Measurements from ENCODE around the gene OR6B1.

OR6B1 gene

GRCh38 chr7:144000020-144000419, at the start of gene OR6B1:
TSS of gene OR6B1 (plus strand) at chr7:144000320. CDS start at chr7:144003997, 3,677 bp downstream.
- DNase-seq = no peak

DNA sequence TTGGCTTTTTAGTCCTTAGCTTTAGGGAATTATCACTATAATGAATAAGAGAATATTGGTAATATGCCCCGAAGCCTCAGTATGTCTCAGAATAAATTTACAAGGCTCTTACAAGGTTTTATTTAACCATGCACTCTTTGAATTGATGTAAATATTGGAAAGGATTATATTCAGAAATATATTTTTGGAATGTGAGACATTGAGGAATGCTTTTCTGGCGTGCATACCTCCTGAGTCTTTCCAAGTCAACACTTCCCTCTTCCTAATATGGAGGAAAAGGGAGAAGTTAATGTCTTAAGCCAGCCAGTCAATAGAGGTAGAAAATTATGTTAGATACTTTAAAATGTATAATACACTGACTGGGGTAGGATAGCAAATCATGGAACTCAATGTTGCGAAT, 46.7 kb upstream of the OR6B1 start:
- DNase-seq = no peak

DNA sequence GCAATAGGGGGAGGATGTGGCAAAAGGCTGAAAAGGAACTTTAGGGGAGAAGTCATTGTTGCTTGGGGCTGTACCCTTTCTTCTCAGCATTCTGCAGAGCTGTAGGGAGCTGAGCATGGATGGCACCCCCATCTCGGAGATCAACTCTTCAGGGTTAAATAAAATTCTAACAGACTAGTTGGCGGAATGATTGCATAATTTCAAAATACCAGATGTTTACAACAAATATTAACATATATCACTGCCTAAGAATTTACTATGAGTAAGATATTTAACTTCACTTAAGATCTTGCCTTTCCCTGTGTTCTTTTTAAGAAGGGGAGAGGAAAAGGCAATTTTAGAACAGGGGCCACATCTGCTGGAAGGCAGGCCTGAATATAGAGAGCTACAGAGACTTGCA, 46.0 kb upstream of the OR6B1 start:
- no peak for DNase-seq

DNA sequence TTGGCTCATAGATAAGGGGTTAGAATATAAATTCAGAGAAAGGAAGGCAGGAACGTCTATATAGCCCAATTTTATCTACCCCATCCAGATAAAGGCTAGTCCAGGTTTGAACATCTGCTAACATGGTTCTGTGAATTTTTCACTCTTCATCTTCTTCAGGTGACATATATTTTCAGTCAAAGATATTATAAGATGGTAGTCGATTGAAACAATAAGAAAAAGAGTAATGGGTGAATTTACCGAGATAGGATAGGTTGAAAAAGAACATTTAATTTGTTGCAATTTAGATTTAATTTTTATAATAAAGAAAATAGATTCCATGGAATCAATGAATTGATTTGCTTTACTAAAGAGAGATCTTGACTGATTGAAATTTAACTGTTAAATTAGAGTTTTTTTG, 45.6 kb upstream of the OR6B1 start, which contains the start of gene OR2F1:
Gene OR2F1 (plus strand): TSS at position 301 of the 400 bp plus-strand sequence. CDS start 5,127 bp downstream, outside the sequence.
- no peak for DNase-seq

DNA sequence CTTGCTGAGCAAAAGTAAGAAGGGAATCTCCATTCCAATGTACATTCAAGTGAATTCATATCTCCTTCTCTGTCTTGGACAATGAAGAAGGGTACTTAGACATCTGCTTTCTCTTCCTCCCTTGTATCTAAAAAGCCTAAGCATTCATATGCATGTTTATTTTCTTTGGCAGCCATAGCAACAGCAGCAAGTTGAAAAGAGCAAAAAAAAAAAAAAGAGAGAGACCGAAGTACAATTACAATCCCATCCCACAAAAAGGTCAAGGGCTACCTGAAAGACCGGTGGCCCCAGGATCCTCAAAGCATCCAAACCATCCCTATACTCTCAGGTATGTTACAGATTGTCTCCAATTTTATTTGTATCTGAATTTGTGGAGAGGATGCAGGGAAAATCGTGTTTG, 41.3 kb upstream of the OR6B1 start:
- no peak for DNase-seq

- DNase-seq = no peak
Observed at GRCh38 chr7:143960813-143961610, 39.1 kb upstream of the OR6B1 start.

DNA sequence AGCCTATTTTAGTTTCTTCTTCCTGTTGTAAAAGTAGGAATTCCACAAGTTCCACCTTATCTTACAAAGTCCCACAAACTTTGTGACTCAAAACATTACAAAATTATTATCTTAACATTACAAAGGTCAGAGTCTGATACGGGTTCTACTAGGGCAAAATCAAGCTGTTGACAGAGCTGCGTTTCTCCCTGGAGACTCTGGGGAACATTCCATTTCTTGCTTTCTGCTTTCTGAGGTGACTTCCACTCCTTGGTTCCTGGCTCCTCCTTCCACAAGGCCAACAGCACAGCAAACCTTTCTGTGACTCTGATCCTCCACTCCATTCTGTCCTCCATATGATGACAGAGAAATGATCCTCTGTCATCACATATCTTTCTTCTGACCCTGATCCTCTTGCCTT, 34.8 kb upstream of the OR6B1 start:
- DNase-seq = no peak

GRCh38 chr7:143967398-143967797, 32.7 kb upstream of the OR6B1 start:
- no peak for DNase-seq

DNA sequence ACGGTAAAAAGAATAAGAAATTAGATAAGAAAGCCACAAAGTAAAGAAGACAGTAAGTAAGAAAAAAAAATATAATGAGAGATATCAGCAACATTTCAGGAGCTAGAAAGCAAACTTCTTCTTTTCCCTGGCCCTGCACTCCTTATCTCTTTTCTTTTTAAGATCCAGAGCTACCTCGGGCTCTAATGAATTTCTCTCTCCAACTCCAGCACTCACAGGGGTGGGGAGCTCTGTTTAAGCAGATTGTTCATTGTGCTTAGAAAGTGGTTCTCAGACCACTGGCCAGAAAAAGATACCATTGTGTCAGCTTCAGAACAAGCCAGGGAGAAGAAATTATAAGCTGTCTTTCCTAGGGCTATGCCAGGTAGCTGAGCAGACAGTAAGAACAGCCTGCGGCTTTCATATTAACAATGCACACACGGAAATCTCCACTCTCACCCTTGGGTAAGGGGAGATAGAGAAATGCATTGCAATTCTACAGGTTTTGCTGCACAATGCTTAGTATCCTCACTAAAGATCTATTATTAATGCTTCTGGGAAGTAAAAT, 26.2 kb upstream of the OR6B1 start:
- no peak for DNase-seq

DNA sequence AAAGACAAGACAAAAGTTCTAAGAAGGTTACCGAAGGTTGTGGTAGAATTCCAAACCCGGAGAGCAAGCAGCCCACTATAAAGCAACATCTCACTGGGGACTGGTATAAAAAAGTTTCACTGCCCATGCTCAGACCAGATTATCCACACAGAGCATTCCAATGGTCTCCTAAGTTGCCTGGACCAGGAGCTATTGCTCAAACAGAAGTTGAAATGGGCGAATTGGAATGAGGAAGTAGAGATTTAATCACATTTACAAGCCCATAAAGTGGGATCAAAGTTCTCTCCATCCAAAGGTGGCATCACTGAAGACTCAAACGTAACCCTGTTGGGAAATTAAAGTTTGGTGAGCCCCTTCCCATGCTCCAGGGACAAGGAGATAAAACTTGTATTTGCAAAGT, 25.7 kb upstream of the OR6B1 start:
- no peak for DNase-seq

GRCh38 chr7:143975617-143976016, 24.5 kb upstream of the OR6B1 start:
- DNase-seq = peak in 1 of 2 experiments; percentile 18

GRCh38 chr7:143978585-143978984, 21.5 kb upstream of the OR6B1 start:
- DNase-seq = no peak

GRCh38 chr7:143979359-143979758, 20.8 kb upstream of the OR6B1 start:
- DNase-seq = no peak

DNA sequence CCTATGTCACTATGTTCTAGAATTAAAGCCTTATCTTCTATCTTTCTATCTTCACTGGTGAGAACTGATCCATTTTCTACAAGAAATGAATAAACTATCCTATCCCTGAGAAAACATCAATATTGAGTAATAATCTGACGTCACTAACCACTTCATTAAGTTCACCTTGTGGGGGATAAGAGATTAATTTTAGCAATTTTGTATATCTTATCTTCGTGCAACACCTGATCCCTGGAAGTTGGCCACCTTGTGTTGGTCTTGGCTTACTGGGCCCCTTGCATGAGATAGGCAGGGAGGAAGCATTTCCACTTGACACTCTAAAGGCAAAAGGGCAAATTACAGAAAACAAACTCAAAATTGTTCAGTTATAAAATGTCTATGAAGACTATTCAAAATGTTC, 20.1 kb upstream of the OR6B1 start:
- no peak for DNase-seq

DNA sequence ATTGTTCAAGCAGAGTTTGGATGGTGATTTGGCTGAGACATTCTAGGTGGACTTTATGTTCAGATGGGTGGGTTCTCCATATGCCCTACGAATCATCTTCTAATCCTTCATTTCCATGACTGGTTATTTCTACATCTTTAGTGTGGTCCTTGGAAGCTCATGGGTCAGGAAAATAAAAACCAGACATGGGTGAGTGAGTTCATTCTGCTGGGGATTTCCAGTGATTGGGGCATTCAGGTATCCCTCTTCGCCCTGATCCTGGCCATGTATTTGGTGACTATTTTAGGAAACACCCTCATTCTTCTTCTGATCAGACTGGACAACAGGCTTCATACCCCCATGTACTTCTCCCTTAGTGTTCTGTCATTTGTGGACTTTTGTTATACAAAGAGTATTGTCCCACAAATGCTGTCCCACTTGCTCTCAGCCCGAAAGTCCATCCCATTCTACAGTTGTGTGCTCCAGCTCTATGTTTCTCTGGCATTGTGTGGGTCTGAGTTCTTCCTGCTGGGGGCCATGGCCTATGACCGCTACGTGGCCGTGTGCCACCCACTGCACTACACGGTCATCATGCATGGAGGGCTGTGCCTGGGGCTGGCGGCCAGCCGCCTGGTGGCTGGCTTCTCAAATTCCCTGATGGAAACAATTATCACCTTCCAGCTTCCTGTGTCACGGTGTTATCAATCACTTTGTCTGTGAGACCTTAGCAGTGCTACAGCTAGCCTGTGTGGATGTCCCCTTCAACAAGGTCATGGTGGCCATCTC, 19.2 kb upstream of the OR6B1 start:
- DNase-seq = no peak

GRCh38 chr7:143983960-143984359, 16.2 kb upstream of the OR6B1 start:
- no peak for DNase-seq

DNA sequence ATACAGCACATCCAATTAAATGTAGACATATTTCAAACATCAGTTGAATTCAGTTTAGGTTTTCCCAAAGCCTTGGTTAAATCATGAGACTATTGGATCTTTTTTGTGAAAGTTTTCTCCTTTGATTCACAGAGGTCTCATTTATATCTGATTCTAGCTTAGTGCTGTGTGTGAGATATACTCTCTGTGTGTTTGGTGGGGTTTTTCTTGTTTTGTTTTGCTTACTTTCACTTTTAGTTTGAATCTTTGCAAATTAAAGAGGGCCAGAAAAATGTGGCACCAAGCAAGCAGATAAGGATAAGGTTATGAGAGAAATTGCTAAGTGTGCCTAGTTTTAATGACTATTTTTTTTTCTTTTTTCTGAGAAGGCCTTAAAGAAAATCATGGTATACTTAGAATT, 12.6 kb upstream of the OR6B1 start:
- no peak for DNase-seq

DNA sequence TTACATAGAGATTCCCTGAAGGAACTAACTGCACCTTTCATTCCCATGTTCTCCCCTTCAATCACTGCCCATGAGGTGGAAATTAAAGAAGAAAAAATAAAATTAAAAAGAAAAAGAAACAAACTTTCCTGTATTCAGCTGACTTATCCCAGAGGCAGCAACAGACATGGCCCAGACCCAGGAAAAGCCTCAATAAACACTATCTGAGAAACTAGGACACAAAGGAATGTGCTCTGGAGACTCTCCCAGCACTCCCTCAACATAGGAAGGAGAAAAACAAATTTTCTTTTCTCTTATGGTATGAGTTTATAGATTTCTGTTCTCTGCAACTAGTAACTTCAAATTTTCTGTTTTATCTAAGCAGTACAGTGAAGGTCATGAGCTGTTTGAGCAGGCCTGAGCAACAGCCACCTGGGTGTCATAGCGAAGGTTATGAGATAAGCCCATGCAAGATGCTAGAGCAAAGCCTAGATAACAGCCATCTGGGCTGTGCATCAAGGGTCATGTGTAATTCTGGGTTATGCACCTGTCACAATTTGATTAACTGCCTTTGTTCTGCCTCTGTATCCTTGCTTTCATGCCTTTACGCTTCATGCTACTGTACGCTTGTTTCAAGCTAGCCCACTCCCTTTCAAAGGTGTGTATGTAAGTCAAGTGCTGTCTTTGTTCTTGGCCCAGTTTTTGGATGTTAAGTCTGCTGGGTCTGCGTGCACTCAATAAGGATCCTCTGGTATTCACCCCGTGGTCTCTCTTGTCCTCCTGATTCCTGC, 11.0 kb upstream of the OR6B1 start:
- no peak for DNase-seq

DNA sequence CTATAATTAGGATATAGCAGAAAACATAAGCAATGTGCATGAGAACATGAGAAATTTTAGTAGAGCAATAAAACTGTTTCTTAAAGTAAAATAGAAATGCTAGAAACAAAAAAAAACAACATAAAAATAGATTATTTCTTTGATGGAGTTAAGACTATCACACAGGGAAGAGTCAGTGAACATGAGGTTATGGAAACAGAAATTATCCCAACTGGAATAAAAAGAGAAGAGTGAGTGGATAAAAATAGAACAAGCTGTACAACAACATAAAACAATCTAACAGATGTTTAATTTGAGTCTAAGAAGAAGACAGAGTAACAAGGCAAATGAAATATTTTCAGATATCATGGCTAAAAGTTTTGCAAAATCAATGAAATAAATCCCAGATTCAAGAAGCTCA, 7.5 kb upstream of the OR6B1 start:
- no peak for DNase-seq

- no peak for DNase-seq
Observed at GRCh38 chr7:143993924-143994323, 6.2 kb upstream of the OR6B1 start.

- no peak for DNase-seq
Observed at GRCh38 chr7:144001543-144001942, 1.4 kb downstream of the OR6B1 start.

DNA sequence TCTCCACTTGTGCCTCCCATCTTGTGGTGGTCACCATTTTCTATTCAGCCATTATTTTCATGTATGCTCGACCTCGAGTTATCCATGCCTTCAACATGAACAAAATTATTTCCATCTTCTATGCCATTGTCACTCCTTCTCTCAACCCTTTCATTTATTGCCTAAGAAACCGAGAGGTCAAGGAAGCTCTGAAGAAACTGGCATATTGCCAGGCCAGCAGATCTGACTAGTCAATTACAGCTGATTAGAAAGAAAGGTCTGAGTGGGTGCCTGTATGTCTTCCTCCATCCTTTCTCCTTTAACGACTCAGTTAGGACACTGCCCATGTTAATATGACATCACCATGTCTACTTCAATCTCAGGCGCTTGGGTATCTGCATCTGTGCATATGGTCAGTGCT, 4.6 kb downstream of the OR6B1 start:
- DNase-seq = no peak

DNA sequence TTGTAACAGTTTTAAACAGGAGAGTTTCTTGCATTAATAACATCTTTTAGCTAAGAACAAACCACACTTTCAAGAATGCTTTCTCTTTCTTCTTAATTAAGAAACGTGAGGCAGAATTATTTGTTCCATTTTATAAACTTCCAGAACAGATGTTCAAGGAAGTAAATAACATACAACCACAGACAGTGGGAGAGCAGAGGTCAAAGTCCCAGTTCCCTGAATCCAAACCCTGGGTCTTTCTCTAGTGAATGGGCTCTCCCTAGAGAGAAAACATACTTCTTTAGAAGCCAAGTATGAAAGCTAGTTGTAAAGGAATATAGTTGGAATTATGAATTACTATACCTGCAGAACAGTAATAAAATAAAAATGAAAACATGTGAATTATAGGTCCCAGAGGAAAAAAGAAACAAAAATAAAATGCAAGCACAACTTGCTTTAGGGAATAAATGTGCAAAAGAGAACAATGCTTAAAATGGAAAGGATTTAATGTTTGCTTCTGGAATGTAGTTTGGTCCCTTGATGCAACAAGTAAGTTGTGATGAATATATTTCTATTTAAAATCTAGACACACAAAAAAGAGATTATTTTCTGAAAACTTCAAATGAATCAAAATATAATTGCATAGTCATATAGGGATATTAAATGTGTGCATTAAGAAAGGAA, 6.0 kb downstream of the OR6B1 start:
- no peak for DNase-seq
